SK-N-SH (cell line): ENCODE data around the gene TMEM164. TPM values are rescaled to one million over a fixed set of nuclear protein-coding genes. Genes with fewer than 3 reads are reported as not detected.

Source experiments
- CTCF ChIA-PET: fragments of 300-600, 350-600 bp; formaldehyde crosslinking; extraction: SDS; loops from one replicate; lab custom pipeline; 2021; lab: Yijun Ruan, JAX
- POLR2A ChIA-PET: fragments of 350-600 bp; sonication (Branson Sonifier 250); formaldehyde crosslinking; extraction: SDS; loops from one replicate; lab custom pipeline; 2020; ENCODE audit warnings: antibody characterized with exemption, inconsistent platforms; lab: Yijun Ruan, JAX
- DNase-seq: peaks from one replicate; pipeline ENCODE4 v3.0.0; 2012
- H2AFZ ChIP-seq: fragments of 200-600 bp; sonication (generic); 2 replicates; pipeline ENCODE4 v1.8.1; 2016; ENCODE audit warnings: antibody characterized with exemption, mild to moderate bottlenecking, low read depth
- H3F3A ChIP-seq: fragments of 200-600 bp; sonication (generic); replicated peaks from 2 replicates; pipeline ENCODE3; 2016; ENCODE audit warnings: antibody characterized with exemption, mild to moderate bottlenecking; ENCODE audit not compliant: insufficient read depth
- H3K27ac ChIP-seq, 2 experiments: fragments of 200-500 bp in 1 of 2; fragments of 200-600 bp in 1 of 2; sonication (Bioruptor generic) in 1 of 2; sonication (generic), shearing (Covaris generic) in 1 of 2; 2 replicates each; pipeline versions ENCODE4 v1.5.1 to v1.6.1; 2014 to 2016; ENCODE audit warnings: low read depth in 2 of 2, inconsistent platforms in 1 of 2, low read length in 1 of 2, mild to moderate bottlenecking in 1 of 2, mixed read lengths in 1 of 2
- H3K27me3 ChIP-seq: fragments of 200-600 bp; sonication (generic), shearing (Covaris generic); 2 replicates; pipeline ENCODE4 v1.6.1; 2016; ENCODE audit warnings: mixed run types; ENCODE audit not compliant: insufficient read depth
- H3K36me3 ChIP-seq, 2 experiments: fragments of 200-500 bp in 1 of 2; fragments of 200-600 bp in 1 of 2; sonication (Bioruptor generic) in 1 of 2; sonication (generic) in 1 of 2; replicated peaks in 1 of 2; 2 replicates each; pipeline versions ENCODE3 to v1.5.1; 2014 to 2016; ENCODE audit warnings: low read length in 1 of 2, mild to moderate bottlenecking in 1 of 2; ENCODE audit not compliant: insufficient read depth in 2 of 2, control insufficient read depth in 1 of 2
- H3K4me1 ChIP-seq, 2 experiments: fragments of 200-500 bp in 1 of 2; fragments of 200-600 bp in 1 of 2; sonication (Bioruptor generic) in 1 of 2; sonication (generic), shearing (Covaris generic) in 1 of 2; 2 replicates each; pipeline versions ENCODE4 v1.5.1 to v1.6.1; 2014 to 2016; ENCODE audit warnings: low read depth in 1 of 2, low read length in 1 of 2, mixed run types in 1 of 2; ENCODE audit not compliant: insufficient read depth in 2 of 2, control insufficient read depth in 1 of 2
- H3K4me2 ChIP-seq: fragments of 200-600 bp; sonication (generic), shearing (Covaris generic); 2 replicates; pipeline ENCODE4 v1.6.1; 2017; ENCODE audit warnings: mixed run types
- H3K4me3 ChIP-seq, 2 experiments: fragments of 200-500 bp in 1 of 2; fragments of 200-600 bp in 1 of 2; sonication (Bioruptor generic) in 1 of 2; sonication (generic), shearing (Covaris generic) in 1 of 2; 2 replicates each; pipeline versions ENCODE4 v1.5.1 to v1.8.1; 2014 to 2016; ENCODE audit warnings: low read depth in 2 of 2, inconsistent platforms in 1 of 2, low read length in 1 of 2, mild to moderate bottlenecking in 1 of 2, mixed read lengths in 1 of 2, moderate library complexity in 1 of 2
- H3K79me2 ChIP-seq: fragments of 200-600 bp; sonication (generic); 2 replicates; pipeline ENCODE4 v1.8.1; 2017; ENCODE audit warnings: mild to moderate bottlenecking; ENCODE audit not compliant: insufficient read depth
- H3K9ac ChIP-seq: fragments of 200-600 bp; sonication (generic); 2 replicates; pipeline ENCODE4 v1.6.1; 2017; ENCODE audit warnings: mixed run types
- H3K9me2 ChIP-seq: fragments of 200-600 bp; sonication (generic); 2 replicates; pipeline ENCODE4 v1.6.1; 2017; ENCODE audit warnings: mixed run types
- H3K9me3 ChIP-seq: fragments of 200-600 bp; sonication (generic); 2 replicates; pipeline ENCODE4 v1.6.1; 2017; ENCODE audit warnings: mixed run types, mild to moderate bottlenecking, moderate library complexity
- H4K20me1 ChIP-seq: fragments of 200-600 bp; sonication (generic); 2 replicates; pipeline ENCODE4 v1.6.1; 2017; ENCODE audit warnings: mild to moderate bottlenecking, mixed run types; ENCODE audit not compliant: insufficient read depth
- CHD2 ChIP-seq: fragments of 150-350 bp; IDR thresholded peaks from 2 replicates; pipeline ENCODE4 v1.6.1; 2018; ENCODE audit warnings: low read length; ENCODE audit not compliant: partially characterized antibody
- ELF1 ChIP-seq: IDR thresholded peaks from 2 replicates; pipeline ENCODE4 v1.4.0; 2012
- GABPA ChIP-seq: IDR thresholded peaks from 2 replicates; pipeline ENCODE4 v1.4.0; 2012; ENCODE audit warnings: low read depth, mild to moderate bottlenecking
- REST ChIP-seq: IDR thresholded peaks from 2 replicates; pipeline ENCODE4 v1.6.1; 2012; ENCODE audit warnings: mild to moderate bottlenecking, low read depth, low read length, moderate library complexity
- RFX5 ChIP-seq: IDR thresholded peaks from 2 replicates; pipeline ENCODE4 v1.6.1; 2012; ENCODE audit warnings: mild to moderate bottlenecking, improper control_type of control experiment, low read length
- RXRA ChIP-seq: IDR thresholded peaks from 2 replicates; pipeline ENCODE4 v1.4.0; 2012; ENCODE audit warnings: low read depth, mild to moderate bottlenecking, borderline replicate concordance
- TEAD4 ChIP-seq: IDR thresholded peaks from 2 replicates; pipeline ENCODE4 v1.4.0; 2012; ENCODE audit warnings: mild to moderate bottlenecking, borderline replicate concordance; ENCODE audit not compliant: insufficient read depth
- WGBS: methylation state at CpG from one replicate; pipeline ENCODE4 v1.1.6; 2017; ENCODE audit warnings: low lambda C conversion rate; 5-methylcytosine and 5-hydroxymethylcytosine counted together
- polyA plus RNA-seq, 3 experiments: library from polyadenylated mRNA; depleted of rRNA; stranded (reverse); fragments of >200 nt; gene quantifications; 2 replicates each; pipeline ENCODE4 v1.2.3, GENCODE V29; 2012
- TF ChIP-seq, protein P1 (sequence below): fragments of 150-350 bp; IDR thresholded peaks from 2 replicates; pipeline ENCODE4 v1.6.1; 2016; ENCODE audit warnings: mild to moderate bottlenecking, low read depth, low read length
- TF ChIP-seq, protein P2 (sequence below): IDR thresholded peaks from 2 replicates; pipeline ENCODE4 v1.4.0; 2012; ENCODE audit warnings: low read depth

TMEM164 gene
- polyA plus RNA-seq, 1 of the 3 experiments (the other 2 are of a cell fraction) = 11.9 TPM

GRCh38 chrX:110032534-110033147 is 29.7 kb downstream of the TMEM164 start:
- no peaks in the 10 kb centered on the region for H3K9me2 ChIP-seq
- no peaks in the 10 kb centered on the region for H3K9me3 ChIP-seq
- no peak overlapping the region for H3K4me2 ChIP-seq
- POLR2A ChIA-PET = no interaction called here
- H3K27me3 ChIP-seq = no peaks in the 10 kb centered on the region
- no peak for DNase-seq
- no peak overlapping the region for H3K27ac ChIP-seq
- H3K4me1 ChIP-seq = no peaks in the 10 kb centered on the region; a peak in 1 of 4 replicates
- H3K79me2 ChIP-seq = no peaks in the 10 kb centered on the region; the same call in 1 of the 2 replicates
- no peak overlapping the region for H2AFZ ChIP-seq
- 33% methylated on average over 3 of the region's 3 CpGs for WGBS
- TF ChIP-seq RXRA (no peak), RFX5 (no peak), CHD2 (no peak), TEAD4 (no peak)
- TF ChIP-seq, protein P1, sequence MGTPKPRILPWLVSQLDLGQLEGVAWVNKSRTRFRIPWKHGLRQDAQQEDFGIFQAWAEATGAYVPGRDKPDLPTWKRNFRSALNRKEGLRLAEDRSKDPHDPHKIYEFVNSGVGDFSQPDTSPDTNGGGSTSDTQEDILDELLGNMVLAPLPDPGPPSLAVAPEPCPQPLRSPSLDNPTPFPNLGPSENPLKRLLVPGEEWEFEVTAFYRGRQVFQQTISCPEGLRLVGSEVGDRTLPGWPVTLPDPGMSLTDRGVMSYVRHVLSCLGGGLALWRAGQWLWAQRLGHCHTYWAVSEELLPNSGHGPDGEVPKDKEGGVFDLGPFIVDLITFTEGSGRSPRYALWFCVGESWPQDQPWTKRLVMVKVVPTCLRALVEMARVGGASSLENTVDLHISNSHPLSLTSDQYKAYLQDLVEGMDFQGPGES = no peak
- TF ChIP-seq, all 33 proteins: peak for 0
- Histone ChIP-seq H4K20me1 (no peaks in the 10 kb centered on the region), H3K36me3 (no peaks in the 10 kb centered on the region), H3K4me3 (no peak overlapping the region), H3K9ac (no peak overlapping the region), H3F3A (no peaks in the 10 kb centered on the region)
- CTCF ChIA-PET = interaction anchor here (2.0 kb wide), 1 partner anchor 113 kb away, joined by 4 read pairs; no protein-coding TSS in a partner anchor

DNA sequence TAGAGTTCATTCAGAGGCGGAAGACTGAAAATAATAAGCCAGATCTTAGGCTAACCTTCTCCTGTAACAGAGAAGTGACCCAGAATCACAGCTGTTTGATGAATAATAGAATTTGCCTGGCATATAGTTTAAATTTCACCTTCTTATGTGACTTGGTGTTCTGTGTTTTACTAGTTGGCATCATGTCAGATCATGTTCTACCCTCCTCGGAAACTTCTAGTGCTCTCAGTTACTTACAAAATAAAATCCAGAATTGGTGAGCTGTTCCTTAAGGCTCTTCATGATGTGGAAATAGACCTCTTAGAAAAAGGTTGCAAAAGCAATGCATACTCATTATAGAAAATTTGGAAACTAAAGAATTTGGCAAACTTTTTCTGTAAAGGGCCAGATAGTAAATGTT is 31.1 kb downstream of the TMEM164 start:
- H3K27me3 ChIP-seq = no peaks in the 10 kb centered on the region
- H3K4me2 ChIP-seq = no peak overlapping the region
- no peaks in the 10 kb centered on the region for H4K20me1 ChIP-seq
- CTCF ChIA-PET = no interaction called here
- H3K9ac ChIP-seq = no peak overlapping the region
- H3K79me2 ChIP-seq = no peaks in the 10 kb centered on the region; the same call in 1 of the 2 replicates
- no peak overlapping the region for H3K27ac ChIP-seq
- no peaks in the 10 kb centered on the region for H3F3A ChIP-seq
- no peak for TF ChIP-seq RXRA
- no peaks in the 10 kb centered on the region for H3K9me3 ChIP-seq
- no peaks in the 10 kb centered on the region for H3K9me2 ChIP-seq
- H3K36me3 ChIP-seq = no peaks in the 10 kb centered on the region
- WGBS = 41% methylated on average over 2 of the region's 2 CpGs
- POLR2A ChIA-PET = no interaction called here
- no peak overlapping the region for H3K4me3 ChIP-seq
- H3K4me1 ChIP-seq = no peaks in the 10 kb centered on the region; a peak in 1 of 4 replicates
- no peak overlapping the region for H2AFZ ChIP-seq
- no peak for DNase-seq

DNA sequence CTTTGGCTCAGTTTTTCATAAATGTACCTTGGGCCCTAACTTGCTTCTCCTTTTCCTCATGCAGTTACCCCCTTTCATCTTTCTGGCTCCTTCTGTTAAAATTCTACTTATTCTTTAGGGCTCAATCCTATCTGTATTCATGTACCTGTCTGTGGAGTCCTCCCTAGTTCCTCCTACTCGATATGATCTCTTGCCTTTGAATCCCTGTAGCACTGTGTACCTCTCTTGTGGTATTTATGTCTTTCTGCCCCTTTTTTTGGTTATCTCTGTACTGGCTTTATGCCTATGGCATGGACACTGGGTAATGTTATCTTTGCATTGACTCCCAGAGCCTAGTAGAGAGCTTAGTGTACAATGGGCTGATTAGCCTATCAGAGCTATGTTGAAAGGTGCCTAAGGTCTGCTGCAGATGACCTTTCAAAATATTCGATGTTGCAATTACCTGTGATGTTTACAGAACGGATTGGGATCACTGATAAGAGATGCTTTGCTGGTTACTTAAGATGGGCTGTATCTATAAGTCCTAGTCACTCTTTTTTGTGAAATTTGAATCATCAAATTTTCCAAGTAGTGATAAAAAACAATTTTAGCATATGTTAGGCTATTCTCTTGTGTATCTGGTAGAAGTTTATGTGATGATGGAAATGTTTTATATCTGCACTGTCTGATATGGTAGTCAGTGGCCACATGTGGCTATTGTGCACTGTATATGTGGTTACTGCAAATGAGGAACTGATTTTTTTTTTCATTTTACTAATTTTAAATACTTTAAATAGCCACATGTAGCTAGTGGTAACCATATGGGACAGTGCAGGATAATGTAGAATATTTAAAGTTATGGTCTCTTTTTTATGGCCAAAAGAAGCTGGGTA is 33.5 kb downstream of the TMEM164 start:
- ChIA-PET CTCF (interaction anchor here (1.3 kb wide), 1 partner anchor 110 kb away, joined by 5 read pairs; no protein-coding TSS in a partner anchor), POLR2A (no interaction called here)
- Histone ChIP-seq H3K9me3 (no peaks in the 10 kb centered on the region), H3K9ac (no peak overlapping the region), H3K4me3 (no peak overlapping the region), H3K79me2 (no peaks in the 10 kb centered on the region; the same call in 1 of the 2 replicates), H3K4me1 (no peaks in the 10 kb centered on the region; a peak in 1 of 4 replicates), H3K27me3 (no peaks in the 10 kb centered on the region; the same call in 1 of the 2 replicates), H2AFZ (no peak overlapping the region), H3K27ac (no peak overlapping the region), H3F3A (no peaks in the 10 kb centered on the region), H3K36me3 (no peaks in the 10 kb centered on the region), H3K9me2 (no peaks in the 10 kb centered on the region), H4K20me1 (peaks cover 9% of the 10 kb centered on the region; the same call in 1 of the 2 replicates), H3K4me2 (no peak overlapping the region)
- no peak for DNase-seq
- TF ChIP-seq REST = no peak
- TF ChIP-seq GABPA = no peak
- TF ChIP-seq, protein P1 = no peak
- TF ChIP-seq, protein P2, sequence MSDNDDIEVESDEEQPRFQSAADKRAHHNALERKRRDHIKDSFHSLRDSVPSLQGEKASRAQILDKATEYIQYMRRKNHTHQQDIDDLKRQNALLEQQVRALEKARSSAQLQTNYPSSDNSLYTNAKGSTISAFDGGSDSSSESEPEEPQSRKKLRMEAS = no peak
- no peak for TF ChIP-seq ELF1
- 30% methylated on average over 3 of the region's 3 CpGs for WGBS
